8988T (cell line): ENCODE data around the gene PTTG1IP.

Experiments
- DNase-seq: peaks from one replicate; pipeline ENCODE4 v3.0.0; 2011

PTTG1IP gene

GRCh38 chr21:44908908-44909307 is 35.4 kb upstream of the PTTG1IP start:
- DNase-seq = no peak

- no peak for DNase-seq
Measured at GRCh38 chr21:44907966-44908895, 34.7 kb upstream of the PTTG1IP start.

- DNase-seq = no peak
Measured at GRCh38 chr21:44907225-44907965, 33.9 kb upstream of the PTTG1IP start.

DNA sequence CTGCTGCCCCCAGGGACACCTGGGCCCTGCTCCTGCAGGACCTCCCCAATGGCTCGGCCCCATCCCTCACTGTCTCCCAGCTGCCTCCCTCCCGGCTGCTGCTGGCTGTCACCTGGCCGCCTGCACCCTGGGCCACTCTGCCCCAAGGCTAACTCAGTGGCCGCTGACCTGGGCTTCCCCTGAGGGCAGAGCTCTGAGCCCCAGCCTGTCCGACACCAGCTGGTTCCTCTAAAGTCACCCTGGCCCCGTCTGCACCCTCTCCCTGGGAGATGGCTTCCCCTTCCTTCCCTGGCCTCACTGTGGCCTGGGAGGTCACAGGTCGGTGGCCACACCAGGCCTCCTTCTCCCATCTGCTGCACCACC is 32.2 kb upstream of the PTTG1IP start:
- DNase-seq = no peak

- no peak for DNase-seq
Measured at GRCh38 chr21:44905016-44905727, 31.7 kb upstream of the PTTG1IP start.

DNA sequence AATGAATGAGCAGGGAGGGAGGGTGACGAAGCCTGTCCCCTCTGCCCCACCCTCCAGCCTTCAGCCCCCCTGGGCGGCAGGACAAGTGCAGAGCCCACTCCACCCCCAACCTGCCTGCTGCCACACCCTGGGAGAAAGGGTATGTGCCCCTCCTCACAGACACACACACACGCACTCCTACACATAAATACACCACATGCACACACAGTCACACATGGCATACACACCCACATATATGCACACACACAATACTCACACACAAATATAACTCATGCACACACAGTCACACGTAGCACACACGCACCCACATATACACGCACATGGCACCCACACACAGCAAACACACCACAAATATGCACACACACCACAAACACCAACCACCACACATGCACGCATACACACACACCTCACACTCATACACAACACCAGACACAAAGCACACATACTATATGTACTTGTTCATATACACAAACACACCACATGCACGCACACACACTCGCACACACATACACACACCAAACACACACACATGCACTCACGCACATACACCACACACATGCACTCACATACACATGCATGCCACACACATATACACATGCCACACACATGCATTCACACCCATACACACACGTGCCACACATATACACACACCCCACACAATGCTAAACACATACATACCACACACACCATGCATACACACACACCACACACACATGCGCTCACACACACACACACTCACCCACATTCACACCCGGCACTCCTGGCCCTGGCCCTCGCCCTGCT is 30.8 kb upstream of the PTTG1IP start:
- DNase-seq = no peak

- no peak for DNase-seq
Measured at GRCh38 chr21:44903689-44904088, 30.2 kb upstream of the PTTG1IP start.

DNA sequence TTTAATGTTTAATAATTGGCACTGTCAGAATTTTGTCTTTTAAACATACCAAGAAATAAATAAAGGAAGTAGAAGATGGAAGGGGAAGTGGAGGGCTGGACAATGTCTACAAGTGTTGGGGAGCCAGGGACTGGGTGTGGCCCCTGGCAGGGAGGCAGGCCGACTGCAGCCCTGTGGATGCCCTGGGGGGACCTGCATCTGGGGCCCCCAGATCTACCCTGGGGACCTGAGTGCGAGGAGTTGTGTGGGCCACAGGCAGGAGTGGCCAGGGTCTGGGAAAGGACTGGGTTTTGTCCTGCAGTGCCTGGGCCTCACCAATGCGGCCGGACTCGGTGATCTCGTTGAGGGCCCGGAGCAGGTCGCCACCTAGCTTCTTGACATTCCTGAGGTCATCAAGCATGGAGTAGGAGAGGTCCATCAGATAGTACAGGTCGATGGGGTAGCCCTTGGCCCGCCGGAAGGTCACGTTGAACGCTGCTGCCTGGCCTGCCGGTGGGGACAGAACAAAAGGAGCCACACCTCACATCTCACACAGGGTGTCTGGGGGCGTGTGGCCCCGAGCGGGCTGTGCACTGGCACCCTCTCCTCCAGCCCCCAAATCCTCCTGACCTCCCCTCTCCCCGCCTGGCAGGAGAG is 29.7 kb upstream of the PTTG1IP start:
- DNase-seq = no peak

GRCh38 chr21:44902268-44903049 is 29.0 kb upstream of the PTTG1IP start:
- no peak for DNase-seq

DNA sequence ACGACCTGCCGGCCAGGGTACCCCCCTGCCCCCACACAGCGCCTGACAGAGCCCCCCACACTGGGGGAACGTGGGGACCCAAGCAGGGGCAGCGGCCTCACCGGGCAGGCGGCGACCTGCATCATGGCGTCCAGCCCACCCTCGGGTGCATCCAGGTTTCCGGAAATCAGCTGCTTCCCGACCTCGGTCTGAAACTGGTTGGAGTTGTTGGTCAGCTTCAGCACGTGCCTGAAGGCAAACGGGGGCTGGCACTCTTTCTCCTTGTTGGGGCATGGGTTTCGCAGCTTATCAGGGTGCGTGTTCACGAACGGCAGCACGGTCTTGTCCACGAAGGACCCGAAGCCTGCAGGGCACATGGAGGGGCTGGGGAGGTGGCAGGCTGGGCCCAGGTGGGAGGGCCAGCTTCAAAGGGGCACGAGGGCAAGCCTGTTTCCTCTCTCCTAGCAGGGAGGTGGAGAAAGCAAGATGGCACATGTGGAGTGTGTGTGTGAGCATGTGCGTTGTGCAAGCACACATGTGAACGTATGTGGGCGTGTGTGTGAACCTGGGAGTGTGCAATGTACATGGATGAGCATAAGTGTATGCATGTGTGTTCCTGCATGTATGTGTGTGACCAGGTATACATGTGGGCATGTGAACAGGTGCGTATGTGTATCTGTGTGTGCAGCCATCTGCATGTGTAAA is 28.0 kb upstream of the PTTG1IP start:
- no peak for DNase-seq

DNA sequence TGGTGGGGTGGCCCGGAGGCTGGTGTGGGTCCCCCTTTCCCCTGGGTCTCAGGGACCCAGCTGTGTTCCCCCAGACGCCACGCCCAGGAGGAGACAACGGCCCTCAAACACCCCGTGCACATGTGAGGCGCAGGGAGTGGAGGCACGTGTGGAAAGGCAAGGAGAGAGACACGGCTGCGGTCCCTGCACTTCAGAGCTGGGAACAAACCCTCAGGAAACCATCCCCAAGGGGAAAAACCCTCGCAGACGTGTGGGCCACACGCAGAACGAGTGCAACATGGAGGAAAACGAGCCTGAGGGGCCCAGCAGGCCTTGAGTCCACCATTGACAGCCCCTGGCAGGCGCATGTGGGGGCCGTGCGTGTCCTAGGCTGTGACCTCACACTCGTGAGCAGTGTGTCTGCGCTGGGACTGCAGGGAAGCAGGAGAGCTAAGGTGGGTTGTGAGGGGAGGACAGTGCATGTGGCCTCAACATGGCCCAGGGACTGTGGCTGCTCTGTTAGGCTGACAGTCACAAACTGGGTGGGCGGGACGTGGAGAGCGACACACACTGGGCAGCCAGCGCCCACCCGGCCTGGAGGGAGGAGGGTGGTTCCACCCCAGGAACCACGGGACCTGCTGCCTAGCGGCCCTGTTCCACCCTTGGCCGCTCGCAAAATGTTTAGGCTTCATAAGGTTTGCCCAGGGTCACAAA is 27.2 kb upstream of the PTTG1IP start:
- DNase-seq = no peak

DNA sequence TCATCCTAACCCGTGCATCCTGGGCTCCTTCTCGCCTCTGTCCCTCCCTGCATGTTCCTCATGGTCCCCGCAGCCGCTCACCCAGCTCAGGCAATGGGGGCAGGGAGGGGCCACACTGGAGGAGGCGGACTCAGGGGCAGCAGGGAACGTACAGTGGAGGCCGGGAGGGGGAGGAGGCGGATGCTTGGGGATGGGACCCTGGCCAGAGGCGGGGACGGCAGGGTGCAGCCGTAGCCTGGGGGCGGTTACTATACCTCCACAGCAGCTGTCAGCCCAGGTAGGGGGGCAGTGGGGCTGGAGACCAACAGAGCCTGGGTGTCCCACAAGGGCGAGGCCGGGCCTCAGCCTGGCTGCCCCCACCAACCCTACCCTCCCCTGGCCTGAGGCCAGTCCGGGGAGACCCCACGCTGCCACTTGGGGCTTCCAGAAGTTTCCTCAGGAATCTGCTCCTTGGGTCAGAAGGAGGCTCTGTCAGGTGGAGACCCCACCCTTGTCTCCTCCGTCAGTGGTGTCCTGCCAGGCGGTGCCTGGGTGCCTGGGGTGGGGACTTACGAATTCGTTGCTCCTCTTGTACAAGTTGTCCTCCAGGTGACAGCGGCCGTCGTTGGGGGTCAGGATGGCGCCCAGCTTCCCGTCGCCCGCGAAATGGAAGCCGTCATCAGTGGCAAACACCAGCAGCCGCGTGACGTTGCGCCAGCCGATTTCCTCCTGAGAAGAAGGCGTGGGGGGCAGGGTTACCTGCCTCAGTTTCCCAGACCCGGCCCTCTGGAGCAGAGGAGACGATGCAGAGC is 26.5 kb upstream of the PTTG1IP start:
- DNase-seq = no peak

DNA sequence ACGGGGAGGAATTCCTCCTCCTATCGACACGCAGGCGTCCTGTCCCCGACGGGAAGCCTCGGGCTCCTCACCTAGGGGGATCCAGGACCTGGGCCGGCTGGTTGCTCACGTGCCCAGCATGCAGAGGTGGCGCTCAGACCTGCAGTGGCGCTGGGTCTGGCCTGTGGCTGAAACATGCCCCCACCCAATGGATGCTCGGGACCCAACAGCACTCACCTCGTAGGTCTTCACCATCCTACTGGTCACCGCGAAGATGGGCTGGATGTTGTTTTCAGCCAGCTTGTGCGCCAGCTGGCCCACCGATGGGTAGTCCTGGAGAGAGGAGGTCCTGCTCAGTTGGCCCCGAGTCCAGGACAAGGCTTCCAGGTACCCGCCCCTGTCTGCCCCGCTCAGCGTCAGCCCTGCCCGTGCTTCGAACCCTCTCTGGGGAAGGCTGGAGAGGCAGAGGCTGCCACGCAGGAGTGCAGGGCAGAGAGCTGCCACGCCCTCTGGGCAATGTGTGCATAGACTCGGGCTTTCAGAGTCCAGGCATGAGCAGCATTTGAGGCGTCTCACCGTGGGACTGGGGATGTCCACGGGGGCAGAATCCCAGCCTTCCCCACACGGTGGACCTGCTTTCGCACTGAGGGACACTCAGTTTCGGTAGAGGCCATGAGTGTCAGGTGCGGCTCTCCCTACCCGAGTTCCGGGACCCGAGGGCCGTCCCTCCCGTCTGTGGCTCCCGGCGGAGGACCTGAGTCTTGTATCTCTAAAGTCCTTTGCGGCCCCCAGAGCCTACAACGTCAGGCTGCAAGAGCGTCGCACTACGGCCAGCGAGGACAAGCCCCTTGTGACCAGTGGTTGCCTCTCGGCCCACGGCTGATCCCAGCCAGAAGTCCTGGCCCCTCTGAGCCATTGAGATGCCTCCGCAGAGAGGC is 25.6 kb upstream of the PTTG1IP start:
- no peak for DNase-seq

DNA sequence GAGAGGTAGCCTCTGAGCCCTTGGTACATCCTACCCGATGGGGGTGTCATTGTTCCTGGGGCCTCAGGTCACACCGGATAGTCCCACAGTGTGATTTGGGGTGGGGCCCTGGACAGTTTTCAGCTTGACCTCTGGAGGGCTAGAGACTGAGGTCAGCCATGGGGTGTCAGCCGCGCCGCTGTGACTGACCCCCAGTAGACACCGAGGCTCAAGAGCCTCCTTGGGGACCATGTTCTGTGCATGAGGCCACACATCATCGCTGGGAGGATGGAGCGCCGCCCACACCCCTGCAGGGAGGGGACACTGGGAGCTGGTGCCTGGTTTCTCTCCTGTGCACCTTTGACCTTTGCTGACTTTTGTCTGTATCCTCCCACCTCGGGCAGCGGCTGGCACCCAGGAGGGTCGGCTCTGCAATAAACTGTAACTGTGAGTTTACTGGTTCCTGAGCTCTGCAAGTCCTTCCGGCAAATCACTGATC is 24.6 kb upstream of the PTTG1IP start:
- DNase-seq = no peak

DNA sequence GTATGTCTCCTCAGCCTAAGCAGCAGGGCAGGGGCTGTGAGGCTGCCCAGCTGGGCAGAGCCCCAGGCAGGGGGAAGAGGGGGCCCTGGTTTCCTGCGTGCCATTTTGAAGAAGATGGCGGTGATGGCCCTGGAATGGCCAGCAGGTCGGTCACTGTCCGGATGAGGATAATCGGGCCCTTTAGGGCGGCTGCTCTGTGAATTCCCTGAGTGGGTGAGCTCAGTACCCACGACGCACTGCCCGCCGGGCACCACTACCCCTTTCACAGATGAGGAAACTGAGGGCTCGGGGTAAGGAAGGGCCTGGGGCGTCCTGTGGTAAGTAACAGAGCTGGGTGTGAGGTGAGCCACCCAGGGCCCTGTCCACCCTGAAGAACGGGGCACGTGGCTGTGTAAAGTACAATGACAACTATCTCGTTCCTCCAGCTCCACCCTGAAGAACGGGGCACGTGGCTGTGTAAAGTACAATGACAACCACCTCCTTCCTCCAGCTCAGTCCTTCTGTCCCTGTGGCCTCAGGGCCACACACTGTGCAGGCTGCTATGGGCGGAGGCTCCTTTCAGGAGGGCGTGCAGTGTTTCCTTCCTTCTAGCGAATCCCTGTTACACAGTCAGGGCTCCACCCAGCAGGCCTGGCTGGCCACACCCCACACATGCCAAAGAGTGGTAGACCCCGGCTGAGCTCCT is 24.0 kb upstream of the PTTG1IP start:
- no peak for DNase-seq

DNA sequence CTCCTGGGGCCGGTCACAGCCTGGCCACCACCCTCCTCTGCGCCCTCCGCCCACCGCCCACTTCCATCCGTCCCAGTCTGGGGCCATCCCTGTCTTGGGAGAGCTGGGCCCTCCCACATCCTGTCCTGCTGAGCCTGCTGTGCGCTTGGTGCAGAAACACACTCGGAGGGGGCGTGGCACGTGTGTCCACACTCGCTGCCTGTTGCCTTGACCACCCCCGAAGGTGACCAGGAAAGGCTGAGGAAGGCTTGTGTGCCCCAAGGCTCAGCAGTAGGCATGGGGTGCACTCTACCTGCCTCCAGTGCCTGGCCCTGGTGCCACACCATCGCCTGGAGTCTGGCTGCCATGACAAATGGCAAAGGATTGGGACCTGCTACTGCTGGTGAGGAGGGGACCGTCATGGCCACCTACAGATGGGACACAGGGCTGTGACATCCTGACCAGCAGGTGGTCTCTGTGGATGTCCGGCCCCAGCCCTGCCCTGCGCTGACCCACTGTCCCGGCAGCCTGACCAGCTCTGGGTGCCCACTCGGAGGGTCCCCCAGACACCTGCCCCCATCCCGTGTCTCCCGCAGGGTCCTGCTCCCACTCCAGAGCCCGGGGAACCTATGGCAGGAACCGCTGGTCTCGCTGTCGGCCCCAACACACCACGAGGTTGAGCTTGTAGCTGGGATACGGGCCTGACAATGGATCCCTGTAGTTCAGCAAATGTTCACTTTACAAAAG is 23.2 kb upstream of the PTTG1IP start:
- no peak for DNase-seq

- no peak for DNase-seq
Measured at GRCh38 chr21:44895859-44896258, 22.4 kb upstream of the PTTG1IP start.
